GM12878 (cell line): ENCODE measurements around the gene SH2D2A. TPM values are rescaled to one million over a fixed set of nuclear protein-coding genes. Genes with fewer than 3 reads are reported as not detected.

Source experiments
- ATAC-seq: fragments of 200-7000 bp; cut with Tn5 transposase; 3 replicates; pipeline ENCODE4 v1.9.1; 2020; ENCODE audit warnings: mild to moderate bottlenecking, moderate library complexity
- BruUV-seq: library from RNA; stranded (reverse); fragments of 400-500 nt; replicated peaks from 2 replicates; lab custom pipeline; 2021; lab: Mats Ljungman, UMichigan
- CTCF ChIA-PET: fragments of 300-600 bp; sonication (Branson Sonifier 250); formaldehyde crosslinking; extraction: SDS; loops from one replicate; lab custom pipeline; 2021; ENCODE audit warnings: inconsistent platforms; lab: Yijun Ruan, JAX
- POLR2A ChIA-PET: fragments of 350-600 bp; formaldehyde crosslinking; extraction: SDS; loops from one replicate; lab custom pipeline; 2021; ENCODE audit warnings: inconsistent platforms; lab: Charles Lee
- RAD21 ChIA-PET: fragments of 300-600 bp; sonication (Branson Sonifier 250); formaldehyde crosslinking; loops from one replicate; lab custom pipeline; 2023; ENCODE audit warnings: antibody characterized with exemption; ENCODE audit not compliant: unreplicated experiment; lab: Charles Lee
- SMC1A ChIA-PET: fragments of 300-600 bp; sonication (Branson Sonifier 250); formaldehyde crosslinking; loops from one replicate; lab custom pipeline; 2023; ENCODE audit not compliant: unreplicated experiment, uncharacterized antibody; lab: Charles Lee
- DNase-seq: peaks from one replicate; pipeline ENCODE4 v3.0.0-alpha.2; 2011; ENCODE audit warnings: low read depth, low spot score
- FAIRE-seq: peaks from 3 replicates; lab custom pipeline; 2011; peaks lifted over from hg19 to GRCh38; lab: Jason Lieb, UNC
- H2AFZ ChIP-seq: 2 replicates; pipeline ENCODE4 v1.6.0; 2011; ENCODE audit warnings: low read depth, low read length, control low read depth; ENCODE audit not compliant: control insufficient read depth
- H3K27ac ChIP-seq: 2 replicates; pipeline ENCODE4 v1.5.1; 2011; ENCODE audit warnings: control low read depth; ENCODE audit not compliant: control insufficient read depth, insufficient read depth
- H3K27me3 ChIP-seq, 2 experiments: replicated peaks in 1 of 2; 2 replicates each; pipeline versions ENCODE4 v1.6.0 to v1.6.1; 2011; ENCODE audit warnings: low read length in 1 of 2; ENCODE audit not compliant: control insufficient read depth in 2 of 2, insufficient read depth in 2 of 2
- H3K36me3 ChIP-seq, 2 experiments: 2 replicates each; pipeline ENCODE4 v1.5.1; 2011; ENCODE audit warnings: low read length in 1 of 2; ENCODE audit not compliant: control insufficient read depth in 2 of 2, insufficient read depth in 2 of 2
- H3K4me1 ChIP-seq: 2 replicates; pipeline ENCODE4 v1.6.1; 2011; ENCODE audit warnings: mild to moderate bottlenecking, low read length, moderate library complexity, mixed read lengths; ENCODE audit not compliant: control insufficient read depth, insufficient read depth
- H3K4me2 ChIP-seq: 2 replicates; pipeline ENCODE4 v1.6.0; 2011; ENCODE audit warnings: control low read depth; ENCODE audit not compliant: control insufficient read depth, insufficient read depth
- H3K4me3 ChIP-seq: fragments of 200-600 bp; sonication (generic); 2 replicates; pipeline ENCODE4 v1.5.1; 2016
- H3K79me2 ChIP-seq: 2 replicates; pipeline ENCODE4 v1.6.0; 2011; ENCODE audit warnings: low read length; ENCODE audit not compliant: control insufficient read depth, insufficient read depth
- H3K9ac ChIP-seq: 2 replicates; pipeline ENCODE4 v1.8.0; 2011; ENCODE audit warnings: low read length, control low read depth, mixed read lengths; ENCODE audit not compliant: control insufficient read depth, insufficient read depth
- H3K9me3 ChIP-seq: replicated peaks from 3 replicates; pipeline ENCODE4 v1.5.1; 2011; ENCODE audit warnings: mild to moderate bottlenecking, low read length; ENCODE audit not compliant: control insufficient read depth, insufficient read depth
- H4K20me1 ChIP-seq: 2 replicates; pipeline ENCODE4 v1.6.0; 2011; ENCODE audit not compliant: control insufficient read depth, insufficient read depth
- BACH1 ChIP-seq: fragments of 450-650 bp; IDR thresholded peaks from 2 replicates; pipeline ENCODE4 v1.6.1; 2017; ENCODE audit warnings: mild to moderate bottlenecking, borderline replicate concordance
- BMI1 ChIP-seq: fragments of 450-650 bp; IDR thresholded peaks from 2 replicates; pipeline ENCODE4 v1.6.1; 2016; ENCODE audit warnings: mild to moderate bottlenecking, moderate library complexity, borderline replicate concordance
- CHD1 ChIP-seq: IDR thresholded peaks from 2 replicates; pipeline ENCODE4 v1.6.1; 2012; ENCODE audit warnings: low read depth, low read length, improper control_type of control experiment
- CTCF ChIP-seq, 3 experiments: IDR thresholded peaks in 2 of 3; conservative IDR thresholded peaks in 1 of 3; 2 replicates each; pipeline ENCODE4 v1.5.1; 2011; ENCODE audit warnings: low read depth in 3 of 3, low read length in 3 of 3, mild to moderate bottlenecking in 3 of 3, control low read depth in 2 of 3, moderate library complexity in 2 of 3, inconsistent platforms in 1 of 3, mixed read lengths in 1 of 3; ENCODE audit not compliant: control insufficient read depth in 2 of 3, insufficient read depth in 1 of 3; ENCODE audit errors: extremely low read depth in 1 of 3
- GATAD2B ChIP-seq: fragments of 450-650 bp; conservative IDR thresholded peaks from 2 replicates; pipeline ENCODE4 v1.6.1; 2017; ENCODE audit warnings: low read depth, mild to moderate bottlenecking, moderate library complexity
- LARP7 ChIP-seq: fragments of 450-650 bp; IDR thresholded peaks from 2 replicates; pipeline ENCODE4 v1.6.1; 2017; ENCODE audit warnings: mild to moderate bottlenecking
- NFIC ChIP-seq: IDR thresholded peaks from 2 replicates; pipeline ENCODE4 v1.6.1; 2012; ENCODE audit warnings: low read depth, mild to moderate bottlenecking, inconsistent platforms, low read length, moderate library complexity
- POU2F2 ChIP-seq: IDR thresholded peaks from 3 replicates; pipeline ENCODE4 v1.6.1; 2011; ENCODE audit warnings: low read depth, mild to moderate bottlenecking, low read length, borderline replicate concordance
- RAD21 ChIP-seq: IDR thresholded peaks from 2 replicates; pipeline ENCODE4 v1.6.1; 2011; ENCODE audit warnings: mild to moderate bottlenecking, low read depth, low read length, moderate library complexity; ENCODE audit not compliant: insufficient read depth
- RB1 ChIP-seq: fragments of 450-650 bp; formaldehyde crosslinking; IDR thresholded peaks from 2 replicates; pipeline ENCODE4 v1.6.1; 2017; ENCODE audit warnings: mild to moderate bottlenecking, borderline replicate concordance
- SMC3 ChIP-seq: IDR thresholded peaks from 2 replicates; pipeline ENCODE4 v1.6.1; 2011; ENCODE audit warnings: low read length, improper control_type of control experiment, borderline replicate concordance
- TBL1XR1 ChIP-seq: IDR thresholded peaks from 2 replicates; pipeline ENCODE4 v1.6.1; 2012; ENCODE audit warnings: low read depth, low read length, improper control_type of control experiment
- WRNIP1 ChIP-seq: IDR thresholded peaks from 2 replicates; pipeline ENCODE4 v1.6.1; 2011; ENCODE audit warnings: low read depth, low read length, improper control_type of control experiment, borderline replicate concordance
- YY1 ChIP-seq: IDR thresholded peaks from 2 replicates; pipeline ENCODE4 v1.6.1; 2011; ENCODE audit warnings: low read depth, mild to moderate bottlenecking, low read length
- ZBTB11 ChIP-seq: fragments of 450-650 bp; formaldehyde crosslinking; IDR thresholded peaks from 2 replicates; pipeline ENCODE4 v1.5.0; 2022; ENCODE audit warnings: mild to moderate bottlenecking, missing genetic modification characterization
- WGBS: methylation state at CpG from one replicate; pipeline ENCODE4 v1.1.6; 2016; ENCODE audit warnings: low lambda C conversion rate; ENCODE audit not compliant: insufficient replicate concordance, insufficient coverage; ENCODE audit errors: missing lambda C conversion rate; 5-methylcytosine and 5-hydroxymethylcytosine counted together
- in situ Hi-C: fragments of 300-500 bp; cut with MboI; formaldehyde crosslinking; loops from 9 replicates; pipeline ENCODE4 v1.14.3; 2018; ENCODE audit warnings: mixed read lengths
- intact Hi-C: fragments of 100-400 bp; cut with micrococcal nuclease; formaldehyde crosslinking; loops from one replicate; pipeline ENCODE4 v1.14.2; 2022; ENCODE audit not compliant: unreplicated experiment
- polyA plus RNA-seq, 11 experiments: library from polyadenylated mRNA; depleted of rRNA in 4 of 11; unstranded in 6 of 11; stranded (reverse) in 5 of 11; fragments of >200 nt; fragmentation: Nextera tagmentation in 4 of 11; fragmentation: Illumina TruSeq in 1 of 11; extraction: Ambion mirVana in 4 of 11; extraction: Trizol in 1 of 11; gene quantifications; 1 replicate in 1 of 11; 2 replicates in 10 of 11; pipeline versions ENCODE4 v1.2.1 to v1.2.3, GENCODE V29; 2011 to 2016; ENCODE audit warnings: inconsistent platforms in 2 of 11, missing spikeins in 2 of 11, low read depth in 1 of 11
- total RNA-seq, 4 experiments: library from RNA; depleted of rRNA in 3 of 4; stranded (reverse); fragments of >200 nt in 3 of 4; fragmentation: Illumina TruSeq in 1 of 4; extraction: Trizol in 1 of 4; gene quantifications; 2 replicates each; pipeline versions ENCODE4 v1.2.1 to v1.2.3, GENCODE V29; 2013 to 2021

Gene SH2D2A
- total and polyA plus RNA-seq, 10 of the 15 experiments (the other 5 are each of a cell fraction or from before 2014, with no cell fraction given) = 0.72 to 15.9 (median 7.0) TPM

GRCh38 chr1:156860113-156860627, 43.5 kb upstream of the SH2D2A start:
- in situ Hi-C loops (loop anchor here (5.0 kb wide), 2 partner anchors 58 to 173 kb away; no protein-coding TSS in a partner anchor), intact Hi-C loops (loop anchor here (1.0 kb wide), 4 partner anchors 21 to 171 kb away; no protein-coding TSS in a partner anchor)
- Histone ChIP-seq H3K9me3 (no peaks in the 10 kb centered on the region), H3K27me3 (peaks cover 8 to 22% of the 10 kb centered on the region in 2 experiments), H3K4me2 (peak overlapping the region; percentile 85), H3K9ac (no peak overlapping the region), H2AFZ (peak overlapping the region; percentile 46), H4K20me1 (no peaks in the 10 kb centered on the region), H3K4me3 (peak overlapping the region; percentile 53; the same call in 1 of the 2 replicates), H3K36me3 (no peaks in the 10 kb centered on the region), H3K79me2 (no peaks in the 10 kb centered on the region), H3K27ac (no peak overlapping the region), H3K4me1 (peaks cover 26% of the 10 kb centered on the region)
- WGBS = 6% methylated on average over 35 of the region's 35 CpGs
- SMC1A ChIA-PET = interaction anchor here (0.9 to 7.6 kb wide), 24 partner anchors 8 to 233 kb away, joined by 3 to 123 read pairs (median 5); partner anchors contain the start of genes ISG20L2, METTL25B and MRPL24
- POLR2A ChIA-PET = interaction anchor here (0.6 to 1.7 kb wide), 6 partner anchors 22 to 134 kb away, joined by 3 to 9 read pairs (median 3); no protein-coding TSS in a partner anchor
- RAD21 ChIA-PET = interaction anchor here (0.6 to 7.0 kb wide), 24 partner anchors 13 to 246 kb away, joined by 3 to 115 read pairs (median 4); partner anchors contain the start of genes ISG20L2, METTL25B, MRPL24 and PRCC
- CTCF ChIA-PET = interaction anchor here (0.6 to 9.4 kb wide), 51 partner anchors 10 to 296 kb away, joined by 3 to 248 read pairs (median 5); partner anchors contain the start of genes CRABP2, ISG20L2, METTL25B and MRPL24
- DNase-seq (no peak), ATAC-seq (peak; percentile 84), FAIRE-seq (no peak)
- no TSS peak for BruUV-seq
- TF ChIP-seq CTCF (IDR thresholded peaks at IDR 0.05 in 2 of 3, conservative IDR thresholded peaks at IDR 0.05 in 1 of 3; ENCODE audit: control insufficient read depth in 2 of 3, extremely low read depth in 1 of 3, insufficient read depth in 1 of 3, low read depth in 3 of 3, low read length in 3 of 3) (peak; percentile 63 to 91 (median 77)), LARP7 (0 out of 2 replicates have a peak, but pooled peaks have one; percentile 45), ZBTB11 (CRISPR knock-in tag) (0 out of 2 replicates have a peak, but pooled peaks have one; percentile 10), CHD1 (no peak), POU2F2 (0 out of 3 replicates have a peak, but pooled peaks have one; percentile 15), RAD21 (peak; percentile 80), BMI1 (no peak), SMC3 (peak; percentile 82; the same call in 1 of the 2 replicates), TBL1XR1 (no peak), WRNIP1 (no peak), GATAD2B (0 out of 2 replicates have a peak, but pooled peaks have one; percentile 28), RB1 (peak; percentile 70; the same call in 1 of the 2 replicates), NFIC (no peak), YY1 (peak; percentile 67), BACH1 (no peak)
